HG03354 (cell line): ENCODE results near the gene CXCL8.

Experiments
- ATAC-seq: cut with Tn5 transposase; IDR thresholded peaks from one replicate; pipeline ENCODE4 v1.9.1; 2021; ENCODE audit warnings: mild to moderate bottlenecking; ENCODE audit not compliant: unreplicated experiment, poor library complexity, severe bottlenecking

The CXCL8 gene

GRCh38 chr4:73780243-73780642 is 39.9 kb downstream of the CXCL8 start:
- no peak for ATAC-seq

GRCh38 chr4:73780834-73781233 is 40.5 kb downstream of the CXCL8 start:
- ATAC-seq: no peak

GRCh38 chr4:73788411-73788810 is 48.0 kb downstream of the CXCL8 start:
- ATAC-seq: no peak
